HEK293 (cell line): ENCODE measurements around the gene SAFB.

Experiments
- PATZ1 ChIP-seq: fragments of 450-650 bp; formaldehyde crosslinking; IDR thresholded peaks from 2 replicates; pipeline ENCODE4 v1.5.1; 2016; ENCODE audit warnings: missing biosample characterization, missing genetic modification characterization
- SP2 ChIP-seq: fragments of 450-650 bp; formaldehyde crosslinking; IDR thresholded peaks from 2 replicates; pipeline ENCODE4 v1.5.1; 2016; ENCODE audit warnings: missing biosample characterization, missing genetic modification characterization
- ZBTB6 ChIP-seq: fragments of 450-650 bp; formaldehyde crosslinking; IDR thresholded peaks from 2 replicates; pipeline ENCODE4 v1.5.1; 2017; ENCODE audit warnings: missing biosample characterization, missing genetic modification characterization
- ZIC2 ChIP-seq: fragments of 450-650 bp; formaldehyde crosslinking; IDR thresholded peaks from 2 replicates; pipeline ENCODE4 v1.5.1; 2016; ENCODE audit warnings: missing biosample characterization, missing genetic modification characterization
- ZNF114 ChIP-seq: fragments of 450-650 bp; formaldehyde crosslinking; IDR thresholded peaks from 2 replicates; pipeline ENCODE4 v1.5.0; 2017; ENCODE audit warnings: missing biosample characterization, missing genetic modification characterization
- ZNF146 ChIP-seq: fragments of 450-650 bp; formaldehyde crosslinking; IDR thresholded peaks from 2 replicates; pipeline ENCODE4 v1.5.1; 2016; ENCODE audit warnings: missing biosample characterization, missing genetic modification characterization
- ZNF2 ChIP-seq: fragments of 450-650 bp; formaldehyde crosslinking; IDR thresholded peaks from 2 replicates; pipeline ENCODE4 v1.5.1; 2016; ENCODE audit warnings: missing biosample characterization, missing genetic modification characterization
- ZNF248 ChIP-seq: fragments of 450-650 bp; formaldehyde crosslinking; IDR thresholded peaks from 2 replicates; pipeline ENCODE4 v1.5.1; 2017; ENCODE audit warnings: missing biosample characterization, missing genetic modification characterization
- ZNF324 ChIP-seq: fragments of 450-650 bp; formaldehyde crosslinking; IDR thresholded peaks from 2 replicates; pipeline ENCODE4 v1.5.1; 2016; ENCODE audit warnings: missing biosample characterization, missing genetic modification characterization
- ZNF521 ChIP-seq: fragments of 450-650 bp; formaldehyde crosslinking; IDR thresholded peaks from 2 replicates; pipeline ENCODE4 v1.5.1; 2017; ENCODE audit warnings: missing biosample characterization, mild to moderate bottlenecking, missing genetic modification characterization
- ZNF571 ChIP-seq: fragments of 450-650 bp; formaldehyde crosslinking; IDR thresholded peaks from 2 replicates; pipeline ENCODE4 v1.5.0; 2017; ENCODE audit warnings: missing biosample characterization, missing genetic modification characterization
- ZNF629 ChIP-seq: fragments of 450-650 bp; formaldehyde crosslinking; IDR thresholded peaks from 2 replicates; pipeline ENCODE4 v1.5.1; 2017; ENCODE audit warnings: missing biosample characterization, missing genetic modification characterization
- ZNF777 ChIP-seq: fragments of 450-650 bp; formaldehyde crosslinking; IDR thresholded peaks from 2 replicates; pipeline ENCODE4 v1.5.1; 2017; ENCODE audit warnings: missing biosample characterization, missing genetic modification characterization, borderline replicate concordance
- ZSCAN16 ChIP-seq: fragments of 450-650 bp; formaldehyde crosslinking; IDR thresholded peaks from 2 replicates; pipeline ENCODE4 v1.5.1; 2016; ENCODE audit warnings: missing biosample characterization, missing genetic modification characterization
- ZSCAN23 ChIP-seq: fragments of 450-650 bp; formaldehyde crosslinking; IDR thresholded peaks from 2 replicates; pipeline ENCODE4 v1.5.1; 2016; ENCODE audit warnings: missing biosample characterization, missing genetic modification characterization
- TF ChIP-seq, protein P1 (sequence below): fragments of 450-650 bp; formaldehyde crosslinking; IDR thresholded peaks from 2 replicates; pipeline ENCODE4 v1.5.1; 2016; ENCODE audit warnings: missing biosample characterization, missing genetic modification characterization, borderline replicate concordance
- TF ChIP-seq, protein P2 (sequence below): sonication (generic); formaldehyde crosslinking; IDR thresholded peaks from 2 replicates; pipeline ENCODE4 v1.8.1; 2022; ENCODE audit warnings: mild to moderate bottlenecking, moderate library complexity, missing genetic modification reagents
- TF ChIP-seq, protein P3 (sequence below): fragments of 450-650 bp; formaldehyde crosslinking; IDR thresholded peaks from 2 replicates; pipeline ENCODE4 v1.5.1; 2017; ENCODE audit warnings: missing biosample characterization, mild to moderate bottlenecking, missing genetic modification characterization, moderate library complexity
- TF ChIP-seq, protein P4 (sequence below): fragments of 450-650 bp; formaldehyde crosslinking; IDR thresholded peaks from 2 replicates; pipeline ENCODE4 v1.5.1; 2016; ENCODE audit warnings: missing biosample characterization, missing genetic modification characterization
- TF ChIP-seq, protein P5 (sequence below): fragments of 450-650 bp; formaldehyde crosslinking; IDR thresholded peaks from 2 replicates; pipeline ENCODE4 v1.5.1; 2016; ENCODE audit warnings: missing biosample characterization, missing genetic modification characterization, borderline replicate concordance

SAFB gene

GRCh38 chr19:5693195-5694166 is 70.6 kb downstream of the SAFB start (continued):
- TF ChIP-seq, protein P1, sequence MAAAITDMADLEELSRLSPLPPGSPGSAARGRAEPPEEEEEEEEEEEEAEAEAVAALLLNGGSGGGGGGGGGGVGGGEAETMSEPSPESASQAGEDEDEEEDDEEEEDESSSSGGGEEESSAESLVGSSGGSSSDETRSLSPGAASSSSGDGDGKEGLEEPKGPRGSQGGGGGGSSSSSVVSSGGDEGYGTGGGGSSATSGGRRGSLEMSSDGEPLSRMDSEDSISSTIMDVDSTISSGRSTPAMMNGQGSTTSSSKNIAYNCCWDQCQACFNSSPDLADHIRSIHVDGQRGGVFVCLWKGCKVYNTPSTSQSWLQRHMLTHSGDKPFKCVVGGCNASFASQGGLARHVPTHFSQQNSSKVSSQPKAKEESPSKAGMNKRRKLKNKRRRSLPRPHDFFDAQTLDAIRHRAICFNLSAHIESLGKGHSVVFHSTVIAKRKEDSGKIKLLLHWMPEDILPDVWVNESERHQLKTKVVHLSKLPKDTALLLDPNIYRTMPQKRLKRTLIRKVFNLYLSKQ (tag by site-specific recombination), result no peak
- TF ChIP-seq ZNF571 (no peak), ZNF521 (tag by site-specific recombination) (no peak), ZSCAN16 (tag by site-specific recombination) (no peak), PATZ1 (tag by site-specific recombination) (peak; percentile 70), ZNF324 (tag by site-specific recombination) (no peak), ZNF629 (tag by site-specific recombination) (no peak), ZBTB6 (tag by site-specific recombination) (peak; percentile 76; the same call in 1 of the 2 replicates), ZNF114 (tag by site-specific recombination) (no peak), ZIC2 (peak; percentile 23; the same call in 1 of the 2 replicates), ZNF146 (tag by site-specific recombination) (peak; percentile 2; the same call in 1 of the 2 replicates), ZNF248 (tag by site-specific recombination) (no peak), ZSCAN23 (tag by site-specific recombination) (no peak), ZNF777 (tag by site-specific recombination) (no peak), ZNF2 (peak; percentile 44), SP2 (tag by site-specific recombination) (no peak)
- TF ChIP-seq, protein P2, sequence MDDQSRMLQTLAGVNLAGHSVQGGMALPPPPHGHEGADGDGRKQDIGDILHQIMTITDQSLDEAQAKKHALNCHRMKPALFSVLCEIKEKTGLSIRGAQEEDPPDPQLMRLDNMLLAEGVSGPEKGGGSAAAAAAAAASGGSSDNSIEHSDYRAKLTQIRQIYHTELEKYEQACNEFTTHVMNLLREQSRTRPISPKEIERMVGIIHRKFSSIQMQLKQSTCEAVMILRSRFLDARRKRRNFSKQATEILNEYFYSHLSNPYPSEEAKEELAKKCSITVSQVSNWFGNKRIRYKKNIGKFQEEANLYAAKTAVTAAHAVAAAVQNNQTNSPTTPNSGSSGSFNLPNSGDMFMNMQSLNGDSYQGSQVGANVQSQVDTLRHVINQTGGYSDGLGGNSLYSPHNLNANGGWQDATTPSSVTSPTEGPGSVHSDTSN, result 0 out of 2 replicates have a peak, but pooled peaks have one; percentile 65
- TF ChIP-seq, protein P3, sequence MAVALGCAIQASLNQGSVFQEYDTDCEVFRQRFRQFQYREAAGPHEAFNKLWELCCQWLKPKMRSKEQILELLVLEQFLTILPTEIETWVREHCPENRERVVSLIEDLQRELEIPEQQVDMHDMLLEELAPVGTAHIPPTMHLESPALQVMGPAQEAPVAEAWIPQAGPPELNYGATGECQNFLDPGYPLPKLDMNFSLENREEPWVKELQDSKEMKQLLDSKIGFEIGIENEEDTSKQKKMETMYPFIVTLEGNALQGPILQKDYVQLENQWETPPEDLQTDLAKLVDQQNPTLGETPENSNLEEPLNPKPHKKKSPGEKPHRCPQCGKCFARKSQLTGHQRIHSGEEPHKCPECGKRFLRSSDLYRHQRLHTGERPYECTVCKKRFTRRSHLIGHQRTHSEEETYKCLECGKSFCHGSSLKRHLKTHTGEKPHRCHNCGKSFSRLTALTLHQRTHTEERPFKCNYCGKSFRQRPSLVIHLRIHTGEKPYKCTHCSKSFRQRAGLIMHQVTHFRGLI, result no peak
- TF ChIP-seq, protein P4, sequence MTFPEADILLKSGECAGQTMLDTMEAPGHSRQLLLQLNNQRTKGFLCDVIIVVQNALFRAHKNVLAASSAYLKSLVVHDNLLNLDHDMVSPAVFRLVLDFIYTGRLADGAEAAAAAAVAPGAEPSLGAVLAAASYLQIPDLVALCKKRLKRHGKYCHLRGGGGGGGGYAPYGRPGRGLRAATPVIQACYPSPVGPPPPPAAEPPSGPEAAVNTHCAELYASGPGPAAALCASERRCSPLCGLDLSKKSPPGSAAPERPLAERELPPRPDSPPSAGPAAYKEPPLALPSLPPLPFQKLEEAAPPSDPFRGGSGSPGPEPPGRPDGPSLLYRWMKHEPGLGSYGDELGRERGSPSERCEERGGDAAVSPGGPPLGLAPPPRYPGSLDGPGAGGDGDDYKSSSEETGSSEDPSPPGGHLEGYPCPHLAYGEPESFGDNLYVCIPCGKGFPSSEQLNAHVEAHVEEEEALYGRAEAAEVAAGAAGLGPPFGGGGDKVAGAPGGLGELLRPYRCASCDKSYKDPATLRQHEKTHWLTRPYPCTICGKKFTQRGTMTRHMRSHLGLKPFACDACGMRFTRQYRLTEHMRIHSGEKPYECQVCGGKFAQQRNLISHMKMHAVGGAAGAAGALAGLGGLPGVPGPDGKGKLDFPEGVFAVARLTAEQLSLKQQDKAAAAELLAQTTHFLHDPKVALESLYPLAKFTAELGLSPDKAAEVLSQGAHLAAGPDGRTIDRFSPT (tag by site-specific recombination), result peak; percentile 94
- TF ChIP-seq, protein P5, sequence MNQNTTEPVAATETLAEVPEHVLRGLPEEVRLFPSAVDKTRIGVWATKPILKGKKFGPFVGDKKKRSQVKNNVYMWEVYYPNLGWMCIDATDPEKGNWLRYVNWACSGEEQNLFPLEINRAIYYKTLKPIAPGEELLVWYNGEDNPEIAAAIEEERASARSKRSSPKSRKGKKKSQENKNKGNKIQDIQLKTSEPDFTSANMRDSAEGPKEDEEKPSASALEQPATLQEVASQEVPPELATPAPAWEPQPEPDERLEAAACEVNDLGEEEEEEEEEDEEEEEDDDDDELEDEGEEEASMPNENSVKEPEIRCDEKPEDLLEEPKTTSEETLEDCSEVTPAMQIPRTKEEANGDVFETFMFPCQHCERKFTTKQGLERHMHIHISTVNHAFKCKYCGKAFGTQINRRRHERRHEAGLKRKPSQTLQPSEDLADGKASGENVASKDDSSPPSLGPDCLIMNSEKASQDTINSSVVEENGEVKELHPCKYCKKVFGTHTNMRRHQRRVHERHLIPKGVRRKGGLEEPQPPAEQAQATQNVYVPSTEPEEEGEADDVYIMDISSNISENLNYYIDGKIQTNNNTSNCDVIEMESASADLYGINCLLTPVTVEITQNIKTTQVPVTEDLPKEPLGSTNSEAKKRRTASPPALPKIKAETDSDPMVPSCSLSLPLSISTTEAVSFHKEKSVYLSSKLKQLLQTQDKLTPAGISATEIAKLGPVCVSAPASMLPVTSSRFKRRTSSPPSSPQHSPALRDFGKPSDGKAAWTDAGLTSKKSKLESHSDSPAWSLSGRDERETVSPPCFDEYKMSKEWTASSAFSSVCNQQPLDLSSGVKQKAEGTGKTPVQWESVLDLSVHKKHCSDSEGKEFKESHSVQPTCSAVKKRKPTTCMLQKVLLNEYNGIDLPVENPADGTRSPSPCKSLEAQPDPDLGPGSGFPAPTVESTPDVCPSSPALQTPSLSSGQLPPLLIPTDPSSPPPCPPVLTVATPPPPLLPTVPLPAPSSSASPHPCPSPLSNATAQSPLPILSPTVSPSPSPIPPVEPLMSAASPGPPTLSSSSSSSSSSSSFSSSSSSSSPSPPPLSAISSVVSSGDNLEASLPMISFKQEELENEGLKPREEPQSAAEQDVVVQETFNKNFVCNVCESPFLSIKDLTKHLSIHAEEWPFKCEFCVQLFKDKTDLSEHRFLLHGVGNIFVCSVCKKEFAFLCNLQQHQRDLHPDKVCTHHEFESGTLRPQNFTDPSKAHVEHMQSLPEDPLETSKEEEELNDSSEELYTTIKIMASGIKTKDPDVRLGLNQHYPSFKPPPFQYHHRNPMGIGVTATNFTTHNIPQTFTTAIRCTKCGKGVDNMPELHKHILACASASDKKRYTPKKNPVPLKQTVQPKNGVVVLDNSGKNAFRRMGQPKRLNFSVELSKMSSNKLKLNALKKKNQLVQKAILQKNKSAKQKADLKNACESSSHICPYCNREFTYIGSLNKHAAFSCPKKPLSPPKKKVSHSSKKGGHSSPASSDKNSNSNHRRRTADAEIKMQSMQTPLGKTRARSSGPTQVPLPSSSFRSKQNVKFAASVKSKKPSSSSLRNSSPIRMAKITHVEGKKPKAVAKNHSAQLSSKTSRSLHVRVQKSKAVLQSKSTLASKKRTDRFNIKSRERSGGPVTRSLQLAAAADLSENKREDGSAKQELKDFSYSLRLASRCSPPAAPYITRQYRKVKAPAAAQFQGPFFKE (tag by site-specific recombination), result peak; percentile 85; the same call in 1 of the 2 replicates
